AG08395 (cell line): ENCODE measurements around the gene FOXO1.

Experiments
- DNase-seq: peaks from one replicate; pipeline ENCODE4 v3.0.0; 2012; ENCODE audit warnings: mixed read lengths, low spot score

Gene FOXO1

GRCh38 chr13:40506592-40507446, 159.6 kb downstream of the FOXO1 start:
- DNase-seq = no peak
